ENCODE measurements around the gene CBX5. TPM values are rescaled to one million over a fixed set of nuclear protein-coding genes. Genes with fewer than 3 reads are reported as not detected.
"Not testable (repeated sequence)": the region's sequence is repeated elsewhere in the genome, so short reads cannot be mapped to it uniquely, and the experiment has no call there.

Gene CBX5
- 44.1 TPM for total RNA-seq
- long read RNA-seq, full-length matches to known transcripts, result 52 of 58 reads
- long read RNA-seq, partial matches to known transcripts, result 0 of 58 reads
- long read RNA-seq, other reads (novel, unspliced or antisense), result 6 of 58 reads

- Histone ChIP-seq H3K27ac (replicated peaks) (peak within 1 kb of the TSS; percentile 93), H3K27me3 (ENCODE audit: low read depth) (no peaks in the 10 kb centered on the region), H3K9me3 (replicated peaks) (no peaks in the 10 kb centered on the region), H3K4me3 (peak within 1 kb of the TSS; percentile 81), H3K4me1 (peaks cover 66% of the 10 kb centered on the region), H3K36me3 (peaks cover 32% of the 10 kb centered on the region)
- DNase-seq, result peak; percentile 99
- TF ChIP-seq, protein P1, sequence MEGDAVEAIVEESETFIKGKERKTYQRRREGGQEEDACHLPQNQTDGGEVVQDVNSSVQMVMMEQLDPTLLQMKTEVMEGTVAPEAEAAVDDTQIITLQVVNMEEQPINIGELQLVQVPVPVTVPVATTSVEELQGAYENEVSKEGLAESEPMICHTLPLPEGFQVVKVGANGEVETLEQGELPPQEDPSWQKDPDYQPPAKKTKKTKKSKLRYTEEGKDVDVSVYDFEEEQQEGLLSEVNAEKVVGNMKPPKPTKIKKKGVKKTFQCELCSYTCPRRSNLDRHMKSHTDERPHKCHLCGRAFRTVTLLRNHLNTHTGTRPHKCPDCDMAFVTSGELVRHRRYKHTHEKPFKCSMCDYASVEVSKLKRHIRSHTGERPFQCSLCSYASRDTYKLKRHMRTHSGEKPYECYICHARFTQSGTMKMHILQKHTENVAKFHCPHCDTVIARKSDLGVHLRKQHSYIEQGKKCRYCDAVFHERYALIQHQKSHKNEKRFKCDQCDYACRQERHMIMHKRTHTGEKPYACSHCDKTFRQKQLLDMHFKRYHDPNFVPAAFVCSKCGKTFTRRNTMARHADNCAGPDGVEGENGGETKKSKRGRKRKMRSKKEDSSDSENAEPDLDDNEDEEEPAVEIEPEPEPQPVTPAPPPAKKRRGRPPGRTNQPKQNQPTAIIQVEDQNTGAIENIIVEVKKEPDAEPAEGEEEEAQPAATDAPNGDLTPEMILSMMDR (IDR thresholded peaks at IDR 0.05; ENCODE audit: borderline replicate concordance), result no peak
- intact Hi-C loops (cut with micrococcal nuclease), result no loop called here
Observed at GRCh38 chr12:54279632-54280467, at the start of gene CBX5. Gene CBX5 (minus strand): TSS chr12:54280122. CDS start chr12:54257650, 22,472 bp downstream.

DNA sequence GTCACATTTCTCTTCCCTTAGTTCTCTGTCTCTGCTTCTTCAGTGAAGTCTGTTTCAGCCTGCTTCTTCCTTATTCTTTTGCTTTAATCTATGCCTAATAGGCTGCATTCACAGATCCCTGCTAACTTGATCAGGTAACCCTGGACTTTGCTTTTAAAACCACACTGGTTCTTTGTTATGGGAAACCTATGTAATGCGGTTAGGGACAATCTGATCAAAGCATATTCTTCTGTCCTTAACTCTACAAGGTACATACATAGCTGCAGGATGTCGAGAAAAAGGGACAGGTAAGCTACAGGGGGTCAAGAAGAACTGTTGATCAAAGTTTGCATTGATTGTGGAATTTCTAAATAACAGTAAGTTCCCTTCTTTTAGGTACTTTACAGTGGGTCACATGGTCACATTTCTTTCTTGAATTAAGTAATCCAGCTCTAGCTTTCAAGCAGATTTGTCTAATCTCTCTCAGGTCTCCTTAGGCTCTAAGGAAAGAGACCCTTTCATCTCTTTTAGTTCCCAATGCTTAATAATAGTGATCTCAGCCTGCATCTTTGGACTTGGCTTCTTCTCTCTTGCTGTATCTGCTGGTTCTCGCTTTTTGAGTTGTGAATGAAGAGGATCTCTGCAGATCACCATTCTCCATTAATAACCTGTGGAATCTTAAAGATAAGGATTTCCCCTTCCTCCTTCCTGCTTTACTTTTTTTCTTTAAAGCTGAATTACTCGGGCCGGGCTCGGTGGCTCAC lies 48.8 kb upstream of the CBX5 start:
- no peaks in the 10 kb centered on the region for H3K9me3 ChIP-seq (replicated peaks)
- TF ChIP-seq, protein P1 (IDR thresholded peaks at IDR 0.05; ENCODE audit: borderline replicate concordance), result no peak
- no peak overlapping the region for H3K4me3 ChIP-seq
- H3K27me3 ChIP-seq (ENCODE audit: low read depth), result no peaks in the 10 kb centered on the region
- H3K27ac ChIP-seq (replicated peaks), result no peak overlapping the region
- H3K36me3 ChIP-seq, result no peaks in the 10 kb centered on the region
- peaks cover 77% of the 10 kb centered on the region for H3K4me1 ChIP-seq
- intact Hi-C loops (cut with micrococcal nuclease), result no loop called here
- no peak for DNase-seq

DNA sequence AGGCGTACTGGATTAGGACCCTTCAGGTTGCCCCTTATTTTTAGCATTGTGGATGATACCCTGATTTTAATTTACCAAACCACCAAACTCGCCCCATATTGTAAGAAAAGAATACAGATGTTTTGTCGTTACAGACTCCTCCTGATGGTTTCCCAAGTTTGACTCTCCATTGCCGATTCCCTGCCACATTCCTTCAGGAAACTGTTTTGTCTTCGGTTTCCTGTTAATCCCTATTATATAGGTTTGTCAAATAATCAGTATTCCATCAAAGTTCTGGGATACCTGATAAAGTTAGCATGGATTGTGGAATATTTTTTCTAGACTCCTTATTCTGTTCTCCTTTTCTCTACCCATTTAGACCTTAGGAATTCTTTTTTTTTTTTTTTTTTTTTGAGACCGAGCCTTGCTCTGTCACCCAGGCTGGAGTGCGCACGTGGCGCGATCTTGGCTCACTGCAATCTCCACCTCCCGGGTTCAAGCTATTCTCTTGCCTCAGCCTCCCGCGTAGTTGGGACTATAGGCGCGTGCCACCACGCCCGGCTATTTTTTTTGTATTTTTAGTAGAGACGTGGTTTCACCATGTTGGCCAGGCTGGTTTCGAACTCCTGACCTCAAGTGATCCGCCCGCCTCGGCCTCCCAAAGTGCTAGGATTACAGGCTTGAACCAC lies 45.7 kb upstream of the CBX5 start:
- H3K9me3 ChIP-seq (replicated peaks); DNase-seq; H3K27me3 ChIP-seq (ENCODE audit: low read depth); H3K36me3 ChIP-seq; intact Hi-C loops (cut with micrococcal nuclease): not testable (repeated sequence)
- peaks cover 56% of the 10 kb centered on the region for H3K4me1 ChIP-seq
- peak overlapping the region; percentile 98 for H3K4me3 ChIP-seq
- peak overlapping the region; percentile 93 for H3K27ac ChIP-seq (replicated peaks)

DNA sequence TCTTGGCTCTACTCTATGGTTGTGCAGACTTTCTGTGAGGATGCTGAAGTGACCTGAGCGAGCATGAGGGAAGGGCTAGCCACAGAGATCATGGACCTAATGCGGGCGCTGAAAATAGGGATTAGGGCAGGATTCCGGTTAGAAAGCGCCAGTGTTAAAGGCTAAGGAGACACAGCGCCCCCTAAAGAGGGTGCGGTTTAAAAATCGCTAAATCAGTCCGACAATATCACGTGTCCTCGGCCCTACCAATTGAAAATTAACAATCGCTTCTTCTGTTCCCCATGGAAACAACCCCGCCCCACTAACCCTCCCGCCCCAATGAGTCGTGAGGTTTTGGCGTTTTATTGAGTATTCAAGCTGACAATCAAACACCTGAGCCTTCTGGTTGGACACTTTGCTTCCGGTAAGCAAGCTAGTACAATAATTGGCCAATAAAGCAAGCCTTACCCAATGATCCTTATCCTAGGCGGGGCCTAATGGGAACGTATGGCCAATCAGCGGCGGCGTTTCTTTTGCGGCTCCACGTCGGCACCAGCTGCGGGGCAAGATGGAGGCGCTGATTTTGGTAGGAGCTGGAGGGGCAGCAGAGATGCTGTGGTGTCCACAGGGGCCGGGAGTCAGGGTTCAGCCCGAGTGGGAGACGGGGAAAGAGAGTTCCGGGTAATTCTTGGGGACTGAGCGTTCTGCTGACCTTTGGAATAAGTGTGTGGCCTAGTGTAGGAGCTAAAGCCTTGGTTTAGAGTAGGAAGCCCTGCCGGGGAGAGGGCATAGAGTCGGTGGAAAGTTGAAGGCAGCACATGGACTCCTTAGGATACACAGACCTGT lies 44.9 kb upstream of the CBX5 start, which contains the start of gene COPZ1:
Gene COPZ1 (plus strand): TSS at position 515 of the 825 bp plus-strand sequence. CDS start 33 bp downstream, at position 548.
- no peaks in the 10 kb centered on the region for H3K36me3 ChIP-seq
- peak; percentile 92 for DNase-seq
- H3K27me3 ChIP-seq (ENCODE audit: low read depth), result no peaks in the 10 kb centered on the region
- peak within 1 kb of the TSS; percentile 98 for H3K4me3 ChIP-seq
- no peaks in the 10 kb centered on the region for H3K9me3 ChIP-seq (replicated peaks)
- TF ChIP-seq, protein P1 (IDR thresholded peaks at IDR 0.05; ENCODE audit: borderline replicate concordance), result peak; percentile 76
- H3K27ac ChIP-seq (replicated peaks), result peak within 1 kb of the TSS; percentile 93
- peaks cover 49% of the 10 kb centered on the region for H3K4me1 ChIP-seq
- intact Hi-C loops (cut with micrococcal nuclease), result no loop called here

GRCh38 chr12:54321363-54321762 lies 41.4 kb upstream of the CBX5 start:
- Histone ChIP-seq H3K9me3 (replicated peaks) (no peaks in the 10 kb centered on the region), H3K27me3 (ENCODE audit: low read depth) (no peaks in the 10 kb centered on the region), H3K27ac (replicated peaks) (no peak overlapping the region), H3K4me1 (peaks cover 17% of the 10 kb centered on the region), H3K36me3 (no peaks in the 10 kb centered on the region), H3K4me3 (no peak overlapping the region)
- intact Hi-C loops (cut with micrococcal nuclease), result no loop called here
- TF ChIP-seq, protein P1 (IDR thresholded peaks at IDR 0.05; ENCODE audit: borderline replicate concordance), result no peak
- DNase-seq, result no peak

GRCh38 chr12:54312309-54312708 lies 32.4 kb upstream of the CBX5 start:
- H3K27me3 ChIP-seq (ENCODE audit: low read depth); H3K36me3 ChIP-seq; H3K4me1 ChIP-seq; DNase-seq; intact Hi-C loops (cut with micrococcal nuclease); H3K9me3 ChIP-seq (replicated peaks); H3K4me3 ChIP-seq; H3K27ac ChIP-seq (replicated peaks): not testable (repeated sequence)

Data from left ventricle myocardium inferior (tissue), 1 donor.